ENCODE measurements around the gene TRIP4. TPM values are rescaled to one million over a fixed set of nuclear protein-coding genes. Genes with fewer than 3 reads are reported as not detected.

TRIP4 gene
- total and polyA plus RNA-seq, 12 donors: 12.8 to 20.0 (median 17.3) TPM

DNA sequence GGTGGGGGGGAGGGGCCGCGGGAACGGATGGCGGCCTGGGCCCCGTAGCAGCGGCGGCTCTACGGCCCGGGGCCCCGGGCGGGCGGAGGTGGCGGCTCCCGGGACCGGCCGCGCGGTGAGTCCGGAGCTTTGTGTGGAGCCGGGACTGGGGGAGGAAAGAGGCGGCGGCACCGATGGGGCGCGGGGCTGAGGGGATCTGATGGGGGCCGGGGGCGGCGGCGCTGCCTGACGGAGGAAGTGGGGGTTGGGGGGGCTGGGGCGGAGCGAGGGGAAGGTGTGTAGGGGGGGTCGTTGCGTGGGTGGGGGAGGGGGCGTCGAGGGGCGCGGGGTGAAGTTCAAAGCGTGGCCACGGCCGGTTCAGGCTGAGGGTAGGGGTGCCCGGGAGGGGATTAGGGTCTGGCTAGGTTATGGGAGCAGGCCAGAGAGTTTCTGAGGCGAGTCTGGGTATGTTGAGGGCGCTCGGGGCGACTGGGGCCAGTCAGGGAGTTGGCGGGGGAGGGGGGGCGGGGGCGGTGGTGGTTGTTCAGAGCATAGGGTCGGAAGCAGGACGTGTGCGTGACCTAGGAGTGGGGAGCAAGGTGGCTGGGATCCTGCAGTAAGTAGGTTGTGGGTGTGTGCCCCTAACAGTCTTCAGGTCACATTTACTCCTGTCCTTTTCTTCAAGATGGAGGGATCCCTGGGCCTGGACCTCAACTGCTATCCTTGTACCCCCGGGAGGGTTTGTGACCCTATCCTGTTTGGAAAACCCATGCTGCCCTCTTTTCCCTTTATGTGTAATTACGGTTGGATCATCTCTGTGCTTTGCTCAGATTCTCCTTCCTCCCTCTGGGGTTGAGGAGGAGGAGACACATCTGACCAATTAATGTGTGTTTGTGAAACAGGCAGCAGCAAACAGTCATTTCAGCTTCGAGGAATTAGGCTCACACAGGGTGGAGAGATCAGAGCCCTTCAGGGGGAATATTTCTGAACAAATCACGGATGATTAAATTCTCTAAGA lies 73.4 kb downstream of the TRIP4 start:
- H3K4me3 ChIP-seq: peak overlapping the region; percentile 12 to 81 (median 62)
- peak; percentile 17 to 51 for DNase-seq
- no peaks in the 10 kb centered on the region for H3K27me3 ChIP-seq
- 0 to 2% methylated on average over 25 to 56 of the region's 56 CpGs for WGBS, 2 donors
- peaks cover 0 to 19% (median 3%) of the 10 kb centered on the region in 9 donors for H3K36me3 ChIP-seq
- H3K4me1 ChIP-seq: peaks cover 14 to 73% (median 42%) of the 10 kb centered on the region in 9 donors
- ATAC-seq: peak; percentile 67 to 77 (median 74)
- TF ChIP-seq, protein P1, sequence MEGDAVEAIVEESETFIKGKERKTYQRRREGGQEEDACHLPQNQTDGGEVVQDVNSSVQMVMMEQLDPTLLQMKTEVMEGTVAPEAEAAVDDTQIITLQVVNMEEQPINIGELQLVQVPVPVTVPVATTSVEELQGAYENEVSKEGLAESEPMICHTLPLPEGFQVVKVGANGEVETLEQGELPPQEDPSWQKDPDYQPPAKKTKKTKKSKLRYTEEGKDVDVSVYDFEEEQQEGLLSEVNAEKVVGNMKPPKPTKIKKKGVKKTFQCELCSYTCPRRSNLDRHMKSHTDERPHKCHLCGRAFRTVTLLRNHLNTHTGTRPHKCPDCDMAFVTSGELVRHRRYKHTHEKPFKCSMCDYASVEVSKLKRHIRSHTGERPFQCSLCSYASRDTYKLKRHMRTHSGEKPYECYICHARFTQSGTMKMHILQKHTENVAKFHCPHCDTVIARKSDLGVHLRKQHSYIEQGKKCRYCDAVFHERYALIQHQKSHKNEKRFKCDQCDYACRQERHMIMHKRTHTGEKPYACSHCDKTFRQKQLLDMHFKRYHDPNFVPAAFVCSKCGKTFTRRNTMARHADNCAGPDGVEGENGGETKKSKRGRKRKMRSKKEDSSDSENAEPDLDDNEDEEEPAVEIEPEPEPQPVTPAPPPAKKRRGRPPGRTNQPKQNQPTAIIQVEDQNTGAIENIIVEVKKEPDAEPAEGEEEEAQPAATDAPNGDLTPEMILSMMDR (IDR thresholded peaks at IDR 0.05): peak in 1 of 9 donors; percentile 19
- no peaks in the 10 kb centered on the region for H3K9me3 ChIP-seq
- peak overlapping the region; percentile 78 to 90 (median 86) for H3K27ac ChIP-seq
- intact Hi-C loops (cut with DNase I): no loop called here

GRCh38 chr15:64461721-64462162 lies 74.1 kb downstream of the TRIP4 start:
- Histone ChIP-seq H3K36me3 (peaks cover 0 to 12% (median 0%) of the 10 kb centered on the region in 9 donors), H3K27ac (peak overlapping the region in 9 of 10 donors; percentile 85 to 90 (median 87)), H3K27me3 (no peaks in the 10 kb centered on the region), H3K4me1 (peaks cover 14 to 73% (median 49%) of the 10 kb centered on the region in 9 donors), H3K4me3 (peak overlapping the region in 9 of 10 donors; percentile 57 to 81 (median 63)), H3K9me3 (no peaks in the 10 kb centered on the region)
- WGBS, 2 donors: 3 to 14% methylated on average over 5 of the region's 5 CpGs
- intact Hi-C loops (cut with DNase I): no loop called here
- DNase-seq: peak in 1 of 2 donors; percentile 6
- peak in 6 of 8 donors; percentile 3 to 32 (median 9) for ATAC-seq
- TF ChIP-seq, protein P1 (IDR thresholded peaks at IDR 0.05): no peak

- no peak for ATAC-seq
- Histone ChIP-seq H3K27me3 (no peaks in the 10 kb centered on the region), H3K36me3 (peaks cover 0 to 10% (median 0%) of the 10 kb centered on the region in 9 donors), H3K9me3 (no peaks in the 10 kb centered on the region), H3K4me3 (peak overlapping the region in 1 of 10 donors; percentile 67), H3K27ac (peak overlapping the region in 4 of 10 donors; percentile 86 to 90 (median 87)), H3K4me1 (peaks cover 14 to 70% (median 57%) of the 10 kb centered on the region in 9 donors)
- TF ChIP-seq, protein P1 (IDR thresholded peaks at IDR 0.05): no peak
- no peak for DNase-seq
- intact Hi-C loops (cut with DNase I): no loop called here
Measured at GRCh38 chr15:64462492-64462891, 74.9 kb downstream of the TRIP4 start.

DNA sequence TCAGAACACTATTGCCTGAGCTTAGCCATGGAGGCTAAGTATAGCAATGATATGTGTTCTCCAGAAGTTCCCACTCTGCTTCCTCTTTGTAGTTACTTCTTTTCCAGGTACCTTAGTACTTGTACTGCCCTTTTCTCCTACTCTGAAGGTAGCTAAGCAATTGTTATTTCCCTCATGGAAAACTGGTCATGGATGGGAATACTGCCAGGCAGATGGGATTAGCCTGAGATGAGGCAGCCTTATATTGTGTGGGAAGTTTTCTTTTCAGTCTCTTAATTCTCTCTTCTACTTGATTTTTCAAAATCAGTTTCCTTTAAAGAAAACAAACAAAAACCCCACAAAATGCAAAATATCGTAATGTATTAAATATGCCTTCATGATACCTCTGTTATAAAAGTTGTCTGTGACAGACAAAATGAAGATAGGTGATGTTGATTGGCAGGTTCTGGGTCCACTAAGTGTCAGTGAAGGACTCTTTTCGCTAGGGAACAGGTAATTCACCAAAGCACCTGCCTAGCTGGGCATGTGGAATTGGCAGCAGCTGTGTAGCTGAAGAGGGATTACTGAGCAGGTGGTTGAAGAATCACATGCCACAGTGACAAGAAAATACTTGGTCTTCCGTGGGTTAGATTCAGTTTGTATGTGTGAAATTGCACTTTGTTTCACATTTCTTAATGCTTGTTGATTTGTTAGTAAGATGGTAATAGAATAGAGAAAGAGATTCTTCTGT lies 76.8 kb downstream of the TRIP4 start:
- intact Hi-C loops (cut with DNase I): no loop called here
- H3K4me3 ChIP-seq: no peak overlapping the region
- H3K36me3 ChIP-seq: peaks cover 0 to 12% (median 0%) of the 10 kb centered on the region in 9 donors
- no peaks in the 10 kb centered on the region for H3K9me3 ChIP-seq
- TF ChIP-seq, protein P1 (IDR thresholded peaks at IDR 0.05): no peak
- ATAC-seq (peak in 1 of 8 donors; percentile 11), DNase-seq (no peak)
- peak overlapping the region in 2 of 10 donors; percentile 17 to 34 for H3K27ac ChIP-seq
- no peaks in the 10 kb centered on the region for H3K27me3 ChIP-seq
- 68 to 72% methylated on average over 3 of the region's 3 CpGs for WGBS, 2 donors
- H3K4me1 ChIP-seq: peaks cover 14 to 70% (median 63%) of the 10 kb centered on the region in 9 donors

Measured in heart right ventricle (tissue), 16 donors.